ENCODE results near the gene GPX4. TPM values are rescaled to one million over a fixed set of nuclear protein-coding genes. Genes with fewer than 3 reads are reported as not detected.
A peak's percentile ranks its signal among the peaks of the same experiment; 100 is the strongest.

Gene GPX4
- total and polyA plus RNA-seq, 2 of the 13 experiments (the other 11 are each of a cell fraction or from before 2014, with no cell fraction given) = 535 to 613 TPM

- TF ChIP-seq POLR2AphosphoS5 (IDR thresholded peaks at IDR 0.05; ENCODE audit: low read depth, low read length) (no peak), AKAP8 (CRISPR knock-in tag; IDR thresholded peaks at IDR 0.05) (peak; percentile 54; the same call in 1 of the 2 replicates), KDM2A (CRISPR knock-in tag; IDR thresholded peaks at IDR 0.05; ENCODE audit: borderline replicate concordance, low read depth) (peak; percentile 21; the same call in 1 of the 2 replicates), TFAP4 (IDR thresholded peaks at IDR 0.05; ENCODE audit: borderline replicate concordance, low read depth) (peak; percentile 67; the same call in 1 of the 2 replicates), ELF4 (CRISPR knock-in tag; IDR thresholded peaks at IDR 0.05; ENCODE audit: borderline replicate concordance) (no peak), HNRNPLL (IDR thresholded peaks at IDR 0.05; ENCODE audit: low read depth, low read length, poor library complexity, severe bottlenecking) (peak; percentile 18), MLXIP (CRISPR knock-in tag; IDR thresholded peaks at IDR 0.05; ENCODE audit: borderline replicate concordance) (no peak), PLSCR1 (CRISPR knock-in tag; IDR thresholded peaks at IDR 0.05; ENCODE audit: borderline replicate concordance) (no peak), MXD4 (CRISPR knock-in tag; IDR thresholded peaks at IDR 0.05) (peak; percentile 50; the same call in 1 of the 2 replicates), ARNTL (CRISPR knock-in tag; IDR thresholded peaks at IDR 0.05) (peak; percentile 61; the same call in 1 of the 2 replicates), ZBTB3 (CRISPR knock-in tag; IDR thresholded peaks at IDR 0.05; ENCODE audit: borderline replicate concordance, low read depth) (no peak), MIER2 (CRISPR knock-in tag; IDR thresholded peaks at IDR 0.05) (no peak), ZNF510 (CRISPR knock-in tag; IDR thresholded peaks at IDR 0.05; ENCODE audit: low read depth) (0 out of 2 replicates have a peak, but pooled peaks have one; percentile 71), POLR2A (IDR thresholded peaks at IDR 0.05; ENCODE audit: insufficient read depth in 1 of 2, low read depth in 2 of 2, low read length in 2 of 2) (peak in 1 of 2 experiments; percentile 71; a peak in 1 of 4 replicates), ZSCAN29 (CRISPR knock-in tag; conservative IDR thresholded peaks at IDR 0.05) (no peak), ZNF138 (CRISPR knock-in tag; IDR thresholded peaks at IDR 0.05; ENCODE audit: low read depth) (no peak), SOX5 (CRISPR knock-in tag; IDR thresholded peaks at IDR 0.05; ENCODE audit: borderline replicate concordance) (peak; percentile 31; the same call in 1 of the 2 replicates), SP5 (CRISPR knock-in tag; IDR thresholded peaks at IDR 0.05; ENCODE audit: borderline replicate concordance, low read depth) (no peak), PPARG (CRISPR knock-in tag; conservative IDR thresholded peaks at IDR 0.05) (0 out of 2 replicates have a peak, but pooled peaks have one; percentile 12), ZBTB7B (CRISPR knock-in tag; IDR thresholded peaks at IDR 0.05) (0 out of 2 replicates have a peak, but pooled peaks have one; percentile 18), ZMYM3 (CRISPR knock-in tag; IDR thresholded peaks at IDR 0.05) (peak; percentile 86), IRF9 (CRISPR knock-in tag; IDR thresholded peaks at IDR 0.05; ENCODE audit: borderline replicate concordance) (no peak), RBFOX2 (IDR thresholded peaks at IDR 0.05; ENCODE audit: low read depth, low read length) (peak; percentile 60; the same call in 1 of the 2 replicates), BHLHE40 (IDR thresholded peaks at IDR 0.05; ENCODE audit: low read length) (peak; percentile 35; the same call in 1 of the 2 replicates), FOXO1 (CRISPR knock-in tag; IDR thresholded peaks at IDR 0.05) (no peak), MED1 (CRISPR knock-in tag; IDR thresholded peaks at IDR 0.05) (0 out of 2 replicates have a peak, but pooled peaks have one; percentile 17)
Measured at GRCh38 chr19:1066748-1067340, 37.0 kb upstream of the GPX4 start, which contains the start of gene ARHGAP45 (continued).
